HEK293 (cell line): ENCODE data around the gene ARHGAP28.
A peak's percentile ranks its signal among the peaks of the same experiment; 100 is the strongest.

Experiments used
- CTCF ChIA-PET: fragments of 350-600 bp; formaldehyde crosslinking; extraction: SDS; loops from one replicate; lab custom pipeline; 2021; ENCODE audit warnings: antibody characterized with exemption; lab: Yijun Ruan, JAX
- POLR2A ChIA-PET: fragments of 300-600 bp; formaldehyde crosslinking; extraction: SDS; loops from one replicate; lab custom pipeline; 2020; ENCODE audit warnings: antibody characterized with exemption, inconsistent platforms; lab: Yijun Ruan, JAX
- H3K27ac ChIP-seq: fragments of 200-500 bp; sonication (Bioruptor generic); 2 replicates; pipeline ENCODE4 v1.5.1; 2014; ENCODE audit warnings: low read depth, low read length, control low read depth, inconsistent platforms; ENCODE audit errors: extremely low read depth
- H3K36me3 ChIP-seq, 2 experiments: fragments of 200-500 bp in 1 of 2; sonication (Bioruptor generic) in 1 of 2; 1 replicate in 1 of 2; 2 replicates in 1 of 2; pipeline ENCODE4 v1.5.1; 2014 to 2017; ENCODE audit warnings: inconsistent platforms in 2 of 2, low read length in 2 of 2; ENCODE audit not compliant: control insufficient read depth in 2 of 2, insufficient read depth in 1 of 2
- H3K4me1 ChIP-seq: fragments of 200-500 bp; sonication (Bioruptor generic); 2 replicates; pipeline ENCODE4 v1.5.1; 2014; ENCODE audit warnings: mild to moderate bottlenecking, low read length, inconsistent platforms; ENCODE audit not compliant: control insufficient read depth, insufficient read depth
- H3K4me3 ChIP-seq: 2 replicates; pipeline ENCODE4 v1.5.1; 2011; ENCODE audit warnings: low read depth, mild to moderate bottlenecking, control low read depth, low read length, moderate library complexity
- H3K9me3 ChIP-seq: fragments of 200-500 bp; sonication (Bioruptor generic); 2 replicates; pipeline ENCODE4 v1.5.1; 2014; ENCODE audit warnings: low read depth, low read length, inconsistent platforms; ENCODE audit not compliant: control insufficient read depth, insufficient read depth
- CTCF ChIP-seq: fragments of 450-650 bp; formaldehyde crosslinking; IDR thresholded peaks from 2 replicates; pipeline ENCODE4 v1.5.1; 2016; ENCODE audit warnings: missing biosample characterization, missing genetic modification characterization
- FEZF1 ChIP-seq: fragments of 450-650 bp; formaldehyde crosslinking; IDR thresholded peaks from 2 replicates; pipeline ENCODE4 v1.5.1; 2016; ENCODE audit warnings: missing biosample characterization, missing genetic modification characterization
- INSM2 ChIP-seq: fragments of 450-650 bp; formaldehyde crosslinking; IDR thresholded peaks from 2 replicates; pipeline ENCODE4 v1.5.1; 2016; ENCODE audit warnings: missing biosample characterization, missing genetic modification characterization
- KLF17 ChIP-seq: fragments of 450-650 bp; formaldehyde crosslinking; IDR thresholded peaks from 2 replicates; pipeline ENCODE4 v1.5.1; 2016; ENCODE audit warnings: missing biosample characterization, missing genetic modification characterization
- MZF1 ChIP-seq: fragments of 450-650 bp; formaldehyde crosslinking; IDR thresholded peaks from 2 replicates; pipeline ENCODE4 v1.5.1; 2017; ENCODE audit warnings: missing biosample characterization, missing genetic modification characterization, borderline replicate concordance
- PRDM6 ChIP-seq: fragments of 450-650 bp; formaldehyde crosslinking; IDR thresholded peaks from 2 replicates; pipeline ENCODE4 v1.5.1; 2017; ENCODE audit warnings: missing biosample characterization, missing genetic modification characterization
- TRIM28 ChIP-seq: IDR thresholded peaks from 2 replicates; pipeline ENCODE4 v1.6.1; 2011; ENCODE audit warnings: low read length, control low read depth, borderline replicate concordance
- ZFP37 ChIP-seq: fragments of 450-650 bp; formaldehyde crosslinking; IDR thresholded peaks from 2 replicates; pipeline ENCODE4 v1.5.1; 2016; ENCODE audit warnings: missing biosample characterization, missing genetic modification characterization
- ZNF223 ChIP-seq: fragments of 450-650 bp; formaldehyde crosslinking; IDR thresholded peaks from 2 replicates; pipeline ENCODE4 v1.5.1; 2016; ENCODE audit warnings: missing biosample characterization, missing genetic modification characterization
- ZNF292 ChIP-seq: fragments of 450-650 bp; formaldehyde crosslinking; IDR thresholded peaks from 2 replicates; pipeline ENCODE4 v1.5.1; 2016; ENCODE audit warnings: low read depth, missing biosample characterization, missing genetic modification characterization, borderline replicate concordance
- ZNF311 ChIP-seq: fragments of 450-650 bp; formaldehyde crosslinking; IDR thresholded peaks from 2 replicates; pipeline ENCODE4 v1.5.1; 2017; ENCODE audit warnings: missing biosample characterization, missing genetic modification characterization, borderline replicate concordance
- ZNF366 ChIP-seq: fragments of 450-650 bp; formaldehyde crosslinking; conservative IDR thresholded peaks from 2 replicates; pipeline ENCODE4 v1.5.1; 2016; ENCODE audit warnings: missing biosample characterization, missing genetic modification characterization
- ZNF37A ChIP-seq: fragments of 450-650 bp; IDR thresholded peaks from 2 replicates; pipeline ENCODE4 v1.5.1; 2018; ENCODE audit warnings: missing biosample characterization, missing genetic modification characterization
- ZNF398 ChIP-seq: fragments of 450-650 bp; formaldehyde crosslinking; IDR thresholded peaks from 2 replicates; pipeline ENCODE4 v1.5.1; 2017; ENCODE audit warnings: missing biosample characterization, missing genetic modification characterization
- ZNF549 ChIP-seq: fragments of 450-650 bp; IDR thresholded peaks from 2 replicates; pipeline ENCODE4 v1.5.1; 2018; ENCODE audit warnings: missing biosample characterization, missing genetic modification characterization, mild to moderate bottlenecking, inconsistent platforms, moderate library complexity
- ZNF596 ChIP-seq: fragments of 450-650 bp; IDR thresholded peaks from 2 replicates; pipeline ENCODE4 v1.5.0; 2018; ENCODE audit warnings: missing biosample characterization, mild to moderate bottlenecking, missing genetic modification characterization, moderate library complexity
- ZNF843 ChIP-seq: fragments of 450-650 bp; formaldehyde crosslinking; IDR thresholded peaks from 2 replicates; pipeline ENCODE4 v1.5.1; 2016; ENCODE audit warnings: missing biosample characterization, missing genetic modification characterization

Gene ARHGAP28

GRCh38 chr18:6949800-6950586 is 220.5 kb downstream of the ARHGAP28 start:
- Histone ChIP-seq H3K4me3 (no peak overlapping the region), H3K36me3 (peaks cover 0 to 7% of the 10 kb centered on the region in 2 experiments; a peak in 1 of 3 replicates), H3K9me3 (no peaks in the 10 kb centered on the region), H3K27ac (no peak overlapping the region), H3K4me1 (peaks cover 3% of the 10 kb centered on the region; the same call in 1 of the 2 replicates)
- ChIA-PET CTCF (no interaction called here), POLR2A (no interaction called here)
- peak; percentile 38; the same call in 1 of the 2 replicates for TF ChIP-seq FEZF1 (tag by site-specific recombination)
- no peak for TF ChIP-seq ZNF398 (tag by site-specific recombination)

- Histone ChIP-seq H3K36me3 (peaks cover 0 to 7% of the 10 kb centered on the region in 2 experiments; a peak in 1 of 3 replicates), H3K4me3 (no peak overlapping the region), H3K27ac (no peak overlapping the region), H3K4me1 (peaks cover 3% of the 10 kb centered on the region; the same call in 1 of the 2 replicates), H3K9me3 (no peaks in the 10 kb centered on the region)
- TF ChIP-seq ZNF549 (tag by site-specific recombination) (no peak), TRIM28 (no peak), ZFP37 (tag by site-specific recombination) (no peak), CTCF (tag by site-specific recombination) (no peak), MZF1 (tag by site-specific recombination) (no peak)
- CTCF ChIA-PET, result interaction anchor here (0.6 to 1.0 kb wide), 2 partner anchors 31 to 71 kb away, joined by 3 to 4 read pairs; no protein-coding TSS in a partner anchor
- POLR2A ChIA-PET, result no interaction called here
Measured at GRCh38 chr18:6950641-6951040, 221.1 kb downstream of the ARHGAP28 start.

GRCh38 chr18:6951336-6952090 is 222.0 kb downstream of the ARHGAP28 start:
- ChIA-PET CTCF (interaction anchor here (0.6 to 1.0 kb wide), 3 partner anchors 32 to 70 kb away, joined by 3 to 4 read pairs (median 3); no protein-coding TSS in a partner anchor), POLR2A (no interaction called here)
- peaks cover 3% of the 10 kb centered on the region; the same call in 1 of the 2 replicates for H3K4me1 ChIP-seq
- H3K4me3 ChIP-seq, result no peak overlapping the region
- no peak overlapping the region for H3K27ac ChIP-seq
- H3K36me3 ChIP-seq, result peaks cover 0 to 7% of the 10 kb centered on the region in 2 experiments; a peak in 1 of 3 replicates
- no peaks in the 10 kb centered on the region for H3K9me3 ChIP-seq
- TF ChIP-seq PRDM6 (tag by site-specific recombination), result no peak
- TF ChIP-seq ZNF311 (tag by site-specific recombination), result no peak
- TF ChIP-seq ZNF596 (tag by site-specific recombination), result no peak
- TF ChIP-seq ZNF223 (tag by site-specific recombination), result no peak
- no peak for TF ChIP-seq ZNF843 (tag by site-specific recombination)
- TF ChIP-seq ZNF366 (tag by site-specific recombination), result no peak
- TF ChIP-seq INSM2 (tag by site-specific recombination), result no peak
- TF ChIP-seq ZNF37A (tag by site-specific recombination), result no peak
- TF ChIP-seq ZNF292 (tag by site-specific recombination), result no peak
- no peak for TF ChIP-seq KLF17 (tag by site-specific recombination)
